ENCODE measurements around the gene SLC4A9.

Gene SLC4A9

DNA sequence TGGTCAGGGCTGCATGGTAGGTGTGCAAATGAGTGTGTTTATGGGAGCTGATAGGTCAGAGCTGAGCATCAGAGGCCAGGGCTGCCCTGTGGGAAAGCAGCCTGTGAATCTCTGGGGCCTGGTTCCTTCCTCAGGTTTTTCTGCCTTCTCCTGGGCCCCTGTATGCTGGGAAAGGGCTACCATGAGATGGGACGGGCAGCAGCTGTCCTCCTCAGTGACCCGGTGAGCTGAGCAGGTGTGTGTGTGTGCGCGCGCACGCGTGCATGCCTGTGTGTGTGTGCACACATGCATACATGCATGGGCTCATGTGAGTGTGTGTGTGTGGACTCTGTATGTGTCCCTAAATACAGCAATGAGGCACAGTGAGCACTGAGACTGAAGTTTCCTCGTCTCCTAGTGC lies 2.3 kb downstream of the SLC4A9 start:
- no peak for FAIRE-seq

DNA sequence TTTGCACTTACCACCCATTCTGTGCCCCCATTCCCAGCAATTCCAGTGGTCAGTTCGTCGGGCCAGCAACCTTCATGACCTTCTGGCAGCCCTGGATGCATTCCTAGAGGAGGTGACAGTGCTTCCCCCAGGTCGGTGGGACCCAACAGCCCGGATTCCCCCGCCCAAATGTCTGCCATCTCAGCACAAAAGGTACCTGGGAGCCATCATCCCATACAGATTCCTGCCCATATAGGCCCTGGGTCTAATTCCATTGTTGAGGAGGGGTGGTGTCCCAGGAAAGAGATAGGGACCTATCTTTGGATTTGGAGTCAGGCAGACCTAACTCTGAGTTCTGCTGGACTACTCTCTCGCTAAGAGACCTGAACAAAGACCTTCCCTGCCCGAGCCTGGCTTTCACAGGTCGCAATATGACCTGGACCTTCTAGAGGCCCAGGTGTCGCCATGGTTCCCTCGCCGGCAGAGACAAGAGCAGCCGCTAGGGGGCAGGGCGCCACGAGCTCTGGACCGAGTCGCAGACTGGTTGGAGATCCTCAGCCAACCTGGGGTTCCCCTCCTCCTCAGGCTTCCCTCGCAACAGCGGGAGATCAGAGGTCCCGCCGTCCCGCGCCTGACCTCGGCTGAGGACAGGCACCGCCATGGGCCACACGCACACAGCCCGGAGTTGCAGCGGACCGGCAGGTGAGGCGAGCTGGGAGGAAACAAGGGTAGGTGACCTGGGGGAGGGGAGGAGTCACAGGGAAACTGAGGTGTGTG lies 3.1 kb downstream of the SLC4A9 start:
- no peak for FAIRE-seq

DNA sequence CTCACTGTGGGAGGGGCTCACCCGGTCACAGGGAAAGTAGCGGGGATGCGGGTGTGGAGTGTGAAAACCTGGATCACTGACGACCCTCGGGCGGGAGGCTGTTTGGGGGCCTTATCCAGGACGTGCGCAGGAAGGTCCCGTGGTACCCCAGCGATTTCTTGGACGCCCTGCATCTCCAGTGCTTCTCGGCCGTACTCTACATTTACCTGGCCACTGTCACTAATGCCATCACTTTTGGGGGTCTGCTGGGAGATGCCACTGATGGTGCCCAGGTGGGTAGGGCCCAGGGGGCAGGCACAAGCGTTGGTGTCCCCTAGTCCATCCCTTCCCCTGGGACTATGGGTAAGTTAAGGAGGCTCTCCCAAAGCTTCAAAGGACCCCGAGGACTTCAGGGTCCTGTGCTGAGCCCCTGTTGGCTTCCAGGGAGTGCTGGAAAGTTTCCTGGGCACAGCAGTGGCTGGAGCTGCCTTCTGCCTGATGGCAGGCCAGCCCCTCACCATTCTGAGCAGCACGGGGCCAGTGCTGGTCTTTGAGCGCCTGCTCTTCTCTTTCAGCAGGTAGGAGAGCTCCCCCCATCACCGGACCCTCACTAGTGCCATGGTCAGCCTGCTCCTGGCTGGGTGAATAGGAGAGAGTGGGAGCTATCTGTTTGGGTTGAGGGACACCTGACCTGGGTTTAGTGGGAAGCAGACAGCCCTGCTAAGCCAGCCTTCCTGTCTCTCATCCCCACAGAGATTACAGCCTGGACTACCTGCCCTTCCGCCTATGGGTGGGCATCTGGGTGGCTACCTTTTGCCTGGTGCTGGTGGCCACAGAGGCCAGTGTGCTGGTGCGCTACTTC lies 3.9 kb downstream of the SLC4A9 start:
- no peak for FAIRE-seq

DNA sequence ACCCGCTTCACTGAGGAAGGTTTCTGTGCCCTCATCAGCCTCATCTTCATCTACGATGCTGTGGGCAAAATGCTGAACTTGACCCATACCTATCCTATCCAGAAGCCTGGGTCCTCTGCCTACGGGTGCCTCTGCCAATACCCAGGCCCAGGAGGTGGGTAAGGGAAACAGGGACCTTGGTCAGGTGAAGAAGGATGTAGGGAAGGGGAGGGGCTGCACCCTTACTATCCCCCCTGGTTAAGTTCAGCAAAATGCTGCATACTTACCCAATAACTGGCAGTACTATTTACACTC lies 4.4 kb downstream of the SLC4A9 start:
- no peak for FAIRE-seq

DNA sequence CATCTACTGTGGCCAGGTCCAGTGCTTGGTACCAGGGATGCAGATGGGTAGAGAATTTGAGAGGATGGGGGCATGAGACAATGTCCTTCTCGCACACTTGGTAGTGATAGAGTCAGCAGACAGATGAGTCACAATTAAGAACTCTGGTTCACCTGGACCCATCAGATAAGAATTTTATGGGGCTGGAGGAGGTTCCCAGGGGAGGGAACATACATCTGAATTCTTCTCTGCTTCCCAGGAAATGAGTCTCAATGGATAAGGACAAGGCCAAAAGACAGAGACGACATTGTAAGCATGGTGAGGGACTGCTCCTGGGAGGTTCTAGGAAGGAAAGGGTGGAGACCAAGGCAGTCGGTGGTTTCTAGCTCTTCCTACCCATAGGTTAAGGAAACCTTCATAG lies 5.3 kb downstream of the SLC4A9 start:
- FAIRE-seq: no peak

DNA sequence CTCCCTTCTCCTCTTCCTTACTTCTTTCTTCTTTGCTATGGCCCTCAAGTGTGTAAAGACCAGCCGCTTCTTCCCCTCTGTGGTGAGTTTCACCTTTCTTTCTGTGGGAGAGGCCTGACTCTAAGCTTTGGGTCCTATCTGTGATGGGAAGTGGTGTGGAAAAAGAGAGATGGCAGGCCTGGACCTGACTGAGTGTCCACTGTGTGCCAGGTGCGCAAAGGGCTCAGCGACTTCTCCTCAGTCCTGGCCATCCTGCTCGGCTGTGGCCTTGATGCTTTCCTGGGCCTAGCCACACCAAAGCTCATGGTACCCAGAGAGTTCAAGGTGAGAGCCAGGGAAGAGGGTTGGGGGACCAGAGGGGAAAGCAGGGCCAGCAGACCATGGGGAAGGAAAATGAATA lies 5.9 kb downstream of the SLC4A9 start:
- FAIRE-seq: no peak

DNA sequence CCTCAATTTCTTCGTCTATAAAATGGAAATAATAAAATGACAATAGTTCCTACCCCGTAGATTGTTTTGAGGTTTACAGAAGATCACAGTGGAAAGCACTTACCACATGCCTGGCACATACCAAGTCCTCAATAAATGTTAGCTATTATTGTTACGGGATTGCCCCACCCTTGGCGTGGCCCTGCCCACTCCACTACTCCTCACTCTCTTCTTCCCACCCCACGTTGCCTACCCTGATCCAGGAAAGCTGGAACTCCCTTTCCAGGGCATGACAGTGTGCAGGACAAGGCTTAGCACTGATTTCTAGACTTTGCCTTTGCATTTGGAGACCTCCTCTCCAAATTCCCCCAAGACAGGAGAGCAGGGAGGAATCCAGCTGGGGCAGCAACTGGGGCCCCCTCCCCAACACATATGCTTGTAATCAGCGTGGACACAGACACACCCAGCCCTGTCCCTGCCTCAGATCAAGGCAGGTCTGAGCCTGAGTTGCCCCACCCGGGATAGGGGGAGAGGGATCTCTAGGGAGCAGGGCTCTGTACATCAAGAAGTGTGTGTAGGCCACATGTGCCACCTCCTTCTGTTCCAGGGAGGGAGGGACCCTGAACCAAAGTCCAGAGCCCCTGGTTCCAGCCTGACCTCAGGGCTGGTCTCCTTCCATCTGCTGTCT lies 6.7 kb downstream of the SLC4A9 start:
- no peak for FAIRE-seq

DNA sequence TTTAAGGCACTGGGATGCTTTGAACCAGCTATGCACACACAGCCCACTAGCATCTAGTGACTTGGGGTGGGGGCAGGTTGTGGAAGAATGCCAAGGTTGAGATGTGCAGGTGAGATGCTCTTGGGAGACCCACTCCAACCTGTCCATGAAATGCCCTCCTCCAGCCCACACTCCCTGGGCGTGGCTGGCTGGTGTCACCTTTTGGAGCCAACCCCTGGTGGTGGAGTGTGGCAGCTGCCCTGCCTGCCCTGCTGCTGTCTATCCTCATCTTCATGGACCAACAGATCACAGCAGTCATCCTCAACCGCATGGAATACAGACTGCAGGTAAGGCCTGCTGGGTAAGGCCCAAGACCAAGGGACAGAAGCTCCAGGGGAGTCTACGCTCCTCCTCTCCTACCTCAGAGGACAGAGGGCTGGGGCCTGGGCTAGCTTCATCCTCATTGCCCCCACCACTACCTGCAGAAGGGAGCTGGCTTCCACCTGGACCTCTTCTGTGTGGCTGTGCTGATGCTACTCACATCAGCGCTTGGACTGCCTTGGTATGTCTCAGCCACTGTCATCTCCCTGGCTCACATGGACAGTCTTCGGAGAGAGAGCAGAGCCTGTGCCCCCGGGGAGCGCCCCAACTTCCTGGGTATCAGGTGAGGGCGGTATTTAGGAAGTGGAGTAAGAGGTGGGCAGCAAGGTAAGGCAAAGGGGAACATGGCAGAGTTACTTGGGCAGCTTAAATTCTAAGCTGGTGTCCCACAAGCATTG lies 7.4 kb downstream of the SLC4A9 start:
- FAIRE-seq: no peak

DNA sequence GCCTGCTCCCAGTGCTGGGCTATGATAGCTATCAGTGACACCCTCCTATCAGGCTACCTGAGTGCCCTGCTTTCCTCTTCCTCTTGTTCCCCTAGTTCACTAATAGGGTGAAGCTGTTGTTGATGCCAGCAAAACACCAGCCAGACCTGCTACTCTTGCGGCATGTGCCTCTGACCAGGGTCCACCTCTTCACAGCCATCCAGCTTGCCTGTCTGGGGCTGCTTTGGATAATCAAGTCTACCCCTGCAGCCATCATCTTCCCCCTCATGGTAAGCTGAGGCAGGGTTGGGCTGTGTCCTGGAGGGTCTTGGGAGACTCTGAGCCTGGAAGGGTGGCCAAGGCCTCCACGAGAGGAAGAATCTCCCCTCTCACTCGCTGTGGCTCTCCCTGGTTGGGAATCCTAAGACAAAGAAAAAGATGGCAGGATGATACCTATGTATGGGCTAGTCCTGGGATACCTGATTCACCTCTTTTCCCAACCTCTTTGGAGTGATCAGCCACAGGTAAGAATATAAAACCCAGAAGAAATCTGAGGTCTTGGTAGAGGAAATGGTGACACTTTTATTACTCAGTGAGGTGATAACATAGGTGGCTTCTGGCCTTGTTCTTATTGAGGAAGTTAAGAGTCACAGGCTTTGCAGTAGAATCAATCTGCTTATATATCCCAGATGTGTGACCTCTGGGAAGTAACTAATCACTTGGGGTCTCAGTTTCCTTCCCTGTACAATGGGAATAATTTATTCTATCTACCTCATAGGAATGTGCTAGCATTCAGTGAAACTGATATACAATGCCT lies 11.6 kb downstream of the SLC4A9 start:
- FAIRE-seq: no peak

DNA sequence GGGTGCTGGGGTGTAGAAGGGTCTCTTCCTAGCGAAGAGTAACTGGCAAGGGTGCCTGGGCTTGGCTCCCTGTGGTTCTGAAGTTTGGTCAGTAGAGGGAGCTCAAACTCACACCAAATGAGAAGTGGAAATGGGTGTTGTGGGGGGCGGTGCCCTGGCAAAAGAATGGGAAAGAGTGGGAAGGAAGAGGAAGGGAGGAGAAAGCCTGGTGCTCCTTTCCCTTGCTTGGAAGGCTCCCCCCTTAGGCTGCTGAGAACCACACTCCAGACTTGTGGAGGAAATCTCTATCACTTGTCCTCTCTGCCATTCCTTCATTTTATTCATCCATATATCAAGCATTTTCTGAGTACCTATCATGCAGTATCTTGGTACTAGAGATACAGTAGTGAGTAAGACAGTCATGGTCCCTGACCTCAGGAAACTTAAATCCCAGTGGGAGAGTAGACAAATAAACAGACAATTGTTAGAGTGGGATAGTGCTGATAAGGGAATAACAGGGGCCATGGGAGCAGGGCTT lies 13.0 kb downstream of the SLC4A9 start:
- no peak for FAIRE-seq

DNA sequence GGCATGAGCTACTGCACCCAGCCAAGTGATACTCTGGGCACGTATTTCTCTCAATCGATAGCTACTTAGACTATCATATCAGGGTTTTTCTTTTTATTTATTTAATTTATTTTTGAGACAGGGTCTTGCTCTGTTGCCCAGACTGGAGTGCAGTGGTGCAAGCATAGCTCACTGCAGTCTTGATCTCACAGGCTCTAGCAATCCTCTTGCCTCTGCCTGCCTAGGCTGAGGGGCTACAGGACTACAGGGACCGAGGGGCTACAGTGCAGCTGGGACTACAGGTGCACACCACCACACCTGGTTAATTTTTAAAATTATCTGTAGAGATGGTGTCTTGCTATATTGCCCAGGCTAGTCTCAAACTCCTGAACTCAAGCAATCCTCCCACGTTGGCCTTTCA lies 21.4 kb downstream of the SLC4A9 start:
- FAIRE-seq: no peak

DNA sequence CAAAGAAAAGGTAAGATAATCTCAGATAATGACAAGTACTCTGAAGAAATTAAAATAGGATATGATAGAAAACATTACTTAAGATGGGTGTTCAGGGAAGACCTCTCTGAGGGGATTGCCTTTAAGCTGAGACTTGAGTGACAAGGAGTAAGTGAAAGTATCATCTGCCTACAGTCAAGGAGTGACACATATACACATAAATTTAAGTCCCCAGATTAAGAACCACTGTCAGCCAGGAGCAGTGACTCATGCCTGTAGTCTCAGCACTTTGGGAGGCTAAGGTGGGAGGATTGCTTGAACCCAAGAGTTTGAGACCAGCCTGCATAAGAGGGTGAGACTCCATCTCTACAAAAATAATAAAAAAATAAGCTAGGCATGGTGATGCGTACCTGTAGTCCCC lies 22.0 kb downstream of the SLC4A9 start:
- FAIRE-seq: no peak

DNA sequence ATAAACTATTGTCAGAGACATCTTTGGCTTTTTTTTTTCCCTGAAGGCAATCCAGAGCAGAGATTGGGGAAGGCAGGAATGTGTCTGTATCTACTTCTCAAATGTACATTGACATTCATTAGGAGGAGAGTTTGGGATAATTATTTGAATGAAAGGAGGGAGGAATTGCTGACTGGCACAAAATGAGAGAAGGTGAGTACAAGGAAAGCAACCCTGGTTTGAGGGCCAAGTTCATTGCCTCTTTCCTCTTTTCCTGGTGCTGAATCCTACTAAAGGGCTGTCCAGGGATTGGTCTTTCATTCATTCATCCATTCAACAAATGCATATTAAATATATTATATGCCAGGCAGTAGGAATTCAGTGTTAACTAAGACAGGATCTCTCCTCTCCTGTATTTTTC lies 22.9 kb downstream of the SLC4A9 start:
- no peak for FAIRE-seq

DNA sequence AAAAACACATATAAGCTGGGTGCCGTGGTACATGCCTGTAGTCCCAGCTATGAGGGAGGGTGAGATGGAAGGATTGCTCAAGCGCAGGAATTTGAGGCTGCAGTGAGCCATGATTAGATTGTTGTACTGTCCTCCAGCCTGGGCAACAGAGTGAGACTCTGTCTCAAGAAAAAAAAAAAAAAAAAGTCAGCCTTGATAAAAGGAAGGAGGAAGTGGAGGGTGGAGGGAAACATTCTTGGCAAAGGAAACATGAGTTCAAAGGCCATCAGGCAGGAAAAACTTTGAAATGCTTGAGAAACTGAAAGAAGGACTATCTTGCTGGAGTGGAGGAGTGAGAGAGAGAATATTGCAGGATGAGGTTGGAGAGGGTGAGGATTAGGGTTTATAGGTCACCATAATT lies 23.3 kb downstream of the SLC4A9 start:
- FAIRE-seq: no peak

DNA sequence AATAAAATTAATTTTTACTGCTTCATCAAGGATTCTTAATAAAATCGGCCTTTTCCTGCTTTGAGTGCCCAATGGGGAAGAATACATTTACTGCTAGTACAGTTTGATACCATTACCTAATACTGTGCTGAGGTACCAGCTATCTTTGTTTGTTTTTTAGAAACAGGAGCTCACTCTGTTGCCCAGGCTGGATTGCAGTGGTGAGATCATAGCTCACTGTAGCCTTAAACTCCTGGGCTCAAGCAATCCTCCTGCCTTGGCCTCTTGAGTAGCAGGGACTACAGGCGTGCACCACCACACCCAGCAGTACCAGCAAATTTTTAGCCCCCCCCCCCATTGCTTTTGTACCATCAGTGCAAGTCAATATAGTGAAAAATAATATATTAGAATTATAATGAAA lies 28.1 kb downstream of the SLC4A9 start:
- FAIRE-seq: no peak

DNA sequence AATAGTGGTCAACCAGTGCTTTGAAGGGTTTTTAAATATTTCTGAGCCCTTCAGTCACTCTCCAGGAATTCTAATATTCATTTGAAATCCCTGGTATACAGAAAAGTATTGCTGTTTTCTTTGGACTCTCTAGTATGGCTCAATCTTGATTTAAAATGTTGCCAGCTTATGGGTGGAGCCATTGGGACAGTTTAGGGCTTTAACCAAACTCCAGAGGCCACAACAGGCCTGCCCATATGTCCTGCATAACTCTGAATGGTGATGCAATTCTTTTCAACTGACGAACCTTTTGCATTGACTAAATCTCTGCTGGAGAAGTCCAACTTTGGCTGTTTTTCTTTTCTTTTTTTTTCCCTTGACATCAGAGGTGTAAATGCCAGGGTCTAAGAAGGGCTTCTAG lies 31.3 kb downstream of the SLC4A9 start:
- FAIRE-seq: no peak

DNA sequence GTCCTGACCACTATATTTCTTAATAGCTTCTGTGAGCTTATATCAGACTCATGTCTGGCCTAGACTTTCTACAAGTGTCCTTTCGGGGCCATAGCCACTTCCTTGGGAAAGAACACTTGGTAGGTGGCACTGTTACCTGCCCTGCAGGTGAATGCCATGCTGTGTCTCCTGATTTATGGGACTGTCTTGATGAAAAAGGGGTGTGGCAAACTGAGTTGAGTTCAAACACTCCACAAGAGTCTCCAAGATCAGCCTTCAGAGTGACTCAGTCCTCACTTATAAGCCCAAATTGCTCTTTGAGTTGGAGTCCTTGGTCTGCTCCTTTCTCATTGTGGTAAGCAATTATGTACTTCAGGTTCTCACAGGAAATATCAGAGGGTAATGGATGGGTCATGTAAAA lies 31.7 kb downstream of the SLC4A9 start:
- FAIRE-seq: no peak

DNA sequence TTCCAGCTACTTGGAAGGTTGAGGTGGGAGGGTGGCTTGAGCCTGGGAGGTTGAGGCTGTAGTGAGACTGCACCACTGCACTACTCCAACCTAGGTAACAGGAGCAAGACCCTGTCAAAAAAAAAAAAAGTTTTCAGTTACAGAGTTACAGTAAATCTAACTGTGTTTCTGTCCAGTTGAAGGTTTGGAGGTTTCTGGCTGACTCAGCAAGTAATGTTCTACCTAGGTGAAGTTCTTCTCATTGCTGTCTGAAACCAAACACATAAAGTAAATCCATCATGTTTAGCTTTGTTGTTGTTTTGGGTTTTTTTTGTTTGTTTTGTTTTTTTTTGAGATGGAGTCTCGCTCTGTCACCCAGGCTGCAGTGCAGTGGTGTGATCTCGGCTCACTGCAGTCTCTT lies 33.7 kb downstream of the SLC4A9 start:
- no peak for FAIRE-seq

DNA sequence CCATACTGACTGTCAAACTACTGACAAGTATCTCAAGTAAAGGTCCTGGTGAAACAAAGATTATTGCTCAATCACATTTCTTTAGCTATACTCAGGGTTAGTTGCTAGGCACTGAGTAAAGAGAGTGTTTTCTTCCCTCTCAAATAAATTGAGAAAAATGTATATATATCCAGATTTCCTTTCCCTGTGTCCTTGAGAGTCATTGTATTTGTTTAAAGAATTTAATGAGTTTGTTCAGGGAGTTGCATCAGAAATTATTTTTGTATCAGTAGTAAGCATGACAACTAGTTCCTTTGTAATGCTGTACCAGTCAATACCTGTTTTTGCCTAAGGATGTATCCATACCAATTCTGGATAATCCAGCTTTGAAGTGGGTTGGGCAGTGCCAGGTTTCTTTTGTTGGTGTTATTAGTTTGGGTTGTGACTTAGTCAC lies 38.4 kb downstream of the SLC4A9 start:
- FAIRE-seq: no peak

DNA sequence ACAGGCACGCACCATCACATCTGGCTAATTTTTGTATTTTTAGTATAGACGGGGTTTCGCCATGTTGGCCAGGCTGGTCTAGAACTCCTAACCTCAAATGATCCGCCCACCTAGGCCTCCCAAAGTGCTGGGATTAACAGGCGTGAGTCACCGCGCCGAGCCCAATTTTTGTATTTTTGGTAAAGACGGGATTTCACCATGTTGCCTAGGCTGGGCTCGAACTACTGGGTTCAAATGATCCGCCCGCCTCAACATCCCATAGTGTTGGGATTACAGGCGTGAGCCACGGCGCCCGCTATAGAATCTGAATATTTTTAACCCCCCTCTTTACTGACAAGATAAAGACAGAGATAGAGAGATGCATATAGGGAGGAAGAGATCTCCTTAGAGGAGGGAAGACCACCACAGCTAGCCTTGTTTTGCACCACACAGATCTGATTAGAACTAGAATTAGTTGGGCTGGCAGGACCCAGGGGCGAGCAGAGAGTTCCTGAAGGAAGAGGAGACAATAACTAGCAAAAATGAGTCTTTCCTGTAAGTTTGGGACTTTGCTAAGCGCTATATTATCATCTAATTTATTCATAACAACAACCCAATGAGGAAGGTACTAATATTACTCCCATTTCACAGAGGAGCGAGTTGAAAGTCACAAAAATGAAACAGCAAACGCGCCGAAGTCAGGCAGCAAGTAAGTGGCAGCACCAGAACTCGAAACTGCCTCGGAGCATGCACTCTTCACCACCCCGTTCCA lies 40.2 kb downstream of the SLC4A9 start:
- FAIRE-seq: no peak

DNA sequence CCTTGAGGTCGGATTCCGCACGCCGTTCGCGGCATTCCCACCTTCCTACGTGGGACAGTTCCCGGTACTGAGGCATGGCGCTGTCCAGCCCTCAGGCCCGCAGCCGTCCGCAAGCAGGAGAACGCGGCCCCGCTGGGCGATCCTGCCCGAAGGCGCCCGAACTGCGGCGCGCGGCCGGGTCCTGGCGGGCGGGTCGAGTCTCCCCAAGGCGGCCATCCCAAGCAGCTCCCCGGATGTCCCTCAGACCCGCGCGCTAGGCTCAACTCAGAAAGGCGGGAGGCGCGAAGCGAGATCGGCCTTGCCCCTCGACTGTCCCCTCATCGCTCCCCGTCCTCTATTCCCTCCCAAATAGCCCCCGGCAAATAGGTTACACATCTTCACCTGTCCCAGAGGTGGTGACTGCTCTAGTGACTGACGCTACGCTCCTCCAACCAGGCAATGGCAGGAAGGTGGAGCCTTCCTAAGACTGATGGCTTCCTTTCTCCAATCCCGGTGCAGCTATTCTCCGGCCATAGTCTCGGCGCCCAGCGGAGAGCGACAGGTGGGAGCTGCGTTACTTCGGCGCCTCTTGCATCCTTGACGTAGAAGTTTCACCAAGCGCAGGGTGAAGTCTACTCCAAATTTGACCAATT lies 40.9 kb downstream of the SLC4A9 start:
- FAIRE-seq: no peak
